HepG2 (cell line): ENCODE results near the gene KITLG. TPM values are rescaled to one million over a fixed set of nuclear protein-coding genes. Genes with fewer than 3 reads are reported as not detected.
"Not testable (repeated sequence)": the region's sequence is repeated elsewhere in the genome, so short reads cannot be mapped to it uniquely, and the experiment has no call there.

ENCODE experiments used
- ATF7-NPFF ChIP-seq: sonication (generic); formaldehyde crosslinking; IDR thresholded peaks from 2 replicates; pipeline ENCODE4 v1.8.1; 2023; ENCODE audit warnings: mild to moderate bottlenecking, low read depth, missing genetic modification reagents, moderate library complexity
- BORCS8-MEF2B ChIP-seq: sonication (generic); formaldehyde crosslinking; IDR thresholded peaks from 2 replicates; pipeline ENCODE4 v1.8.0; 2022; ENCODE audit warnings: mild to moderate bottlenecking, missing genetic modification reagents
- DRAP1 ChIP-seq: IDR thresholded peaks from 2 replicates; pipeline ENCODE4 v1.6.1; 2016; ENCODE audit warnings: missing genetic modification reagents, missing compliant biosample characterization
- E2F1 ChIP-seq: sonication (generic); formaldehyde crosslinking; IDR thresholded peaks from 2 replicates; pipeline ENCODE4 v1.5.0; 2020; ENCODE audit warnings: missing genetic modification reagents
- EED ChIP-seq: sonication (generic); formaldehyde crosslinking; IDR thresholded peaks from 2 replicates; pipeline ENCODE4 v1.5.0; 2020; ENCODE audit warnings: mild to moderate bottlenecking, missing genetic modification reagents
- FOXA1 ChIP-seq, 2 experiments: fragments of 450-650 bp in 1 of 2; sonication (generic) in 1 of 2; formaldehyde crosslinking in 1 of 2; IDR thresholded peaks; 2 replicates each; pipeline versions ENCODE4 v1.4.0 to v1.6.1; 2016 to 2020; ENCODE audit warnings: missing genetic modification reagents in 1 of 2
- HDAC2 ChIP-seq: sonication (generic); formaldehyde crosslinking; IDR thresholded peaks from 2 replicates; pipeline ENCODE4 v1.4.0; 2020; ENCODE audit warnings: missing genetic modification reagents
- KDM2A ChIP-seq: sonication (generic); formaldehyde crosslinking; IDR thresholded peaks from 2 replicates; pipeline ENCODE4 v1.4.0; 2020; ENCODE audit warnings: low read depth, missing genetic modification reagents, borderline replicate concordance
- MTA1 ChIP-seq: sonication (generic); formaldehyde crosslinking; IDR thresholded peaks from 2 replicates; pipeline ENCODE4 v1.4.0; 2020; ENCODE audit warnings: missing genetic modification reagents, mild to moderate bottlenecking, borderline replicate concordance
- RARA ChIP-seq: IDR thresholded peaks from 2 replicates; pipeline ENCODE4 v1.6.1; 2016; ENCODE audit warnings: missing genetic modification reagents, missing compliant biosample characterization
- RERE ChIP-seq: IDR thresholded peaks from 2 replicates; pipeline ENCODE4 v1.6.1; 2016; ENCODE audit warnings: low read depth, missing genetic modification reagents, missing compliant biosample characterization
- RXRB ChIP-seq: IDR thresholded peaks from 2 replicates; pipeline ENCODE4 v1.6.1; 2016; ENCODE audit warnings: borderline replicate concordance, missing genetic modification reagents, missing compliant biosample characterization
- SOX13 ChIP-seq, 3 experiments: fragments of 450-650 bp in 1 of 3; sonication (generic) in 1 of 3; formaldehyde crosslinking in 1 of 3; IDR thresholded peaks in 2 of 3; conservative IDR thresholded peaks in 1 of 3; 2 replicates each; pipeline versions ENCODE4 v1.5.0 to v1.6.1; 2016 to 2020; ENCODE audit warnings: antibody characterized with exemption in 1 of 3, mild to moderate bottlenecking in 1 of 3, missing compliant biosample characterization in 1 of 3, missing genetic modification reagents in 1 of 3, moderate library complexity in 1 of 3
- SP5 ChIP-seq: IDR thresholded peaks from 2 replicates; pipeline ENCODE4 v1.6.1; 2016; ENCODE audit warnings: low read depth, borderline replicate concordance
- TBX2 ChIP-seq: sonication (generic); formaldehyde crosslinking; IDR thresholded peaks from 2 replicates; pipeline ENCODE4 v1.5.0; 2020; ENCODE audit warnings: missing genetic modification reagents, mild to moderate bottlenecking, borderline replicate concordance
- TFDP1 ChIP-seq: IDR thresholded peaks from 2 replicates; pipeline ENCODE4 v1.6.1; 2016; ENCODE audit warnings: missing compliant biosample characterization, missing genetic modification reagents, borderline replicate concordance
- ZHX1 ChIP-seq: sonication (generic); formaldehyde crosslinking; IDR thresholded peaks from 2 replicates; pipeline ENCODE4 v1.8.1; 2022; ENCODE audit warnings: low read depth, mild to moderate bottlenecking, missing genetic modification reagents
- polyA plus RNA-seq, 8 experiments: library from polyadenylated mRNA; depleted of rRNA in 3 of 8; stranded (reverse) in 7 of 8; unstranded in 1 of 8; fragments of >200 nt; fragmentation: Illumina TruSeq in 4 of 8; extraction: Trizol in 4 of 8; gene quantifications; 2 replicates each; pipeline versions ENCODE4 v1.2.1 to v1.2.3, GENCODE V29; 2011 to 2016; ENCODE audit warnings: low read depth in 4 of 8, missing spikeins in 1 of 8, mixed read lengths in 1 of 8; ENCODE audit not compliant: insufficient read depth in 1 of 8
- total RNA-seq, 5 experiments: library from RNA; depleted of rRNA; stranded (reverse); fragments of >200 nt; fragmentation: Illumina TruSeq; extraction: Trizol; gene quantifications; 2 replicates each; pipeline ENCODE4 v1.2.3, GENCODE V29; 2016; ENCODE audit warnings: low read depth in 1 of 5

Gene KITLG
- total and polyA plus RNA-seq, 2 of the 13 experiments (the other 11 are each of a cell fraction or from before 2014, with no cell fraction given): 0.66 to 4.3 TPM

- TF ChIP-seq RARA (CRISPR knock-in tag) (peak; percentile 21; the same call in 1 of the 2 replicates), ZHX1 (peak; percentile 86; the same call in 1 of the 2 replicates), ATF7-NPFF (CRISPR knock-in tag) (peak; percentile 61; the same call in 1 of the 2 replicates), HDAC2 (CRISPR knock-in tag) (peak; percentile 30; the same call in 1 of the 2 replicates), RXRB (CRISPR knock-in tag) (peak; percentile 14; the same call in 1 of the 2 replicates), KDM2A (CRISPR knock-in tag) (peak; percentile 32; the same call in 1 of the 2 replicates), TFDP1 (CRISPR knock-in tag) (peak; percentile 69; the same call in 1 of the 2 replicates), TBX2 (CRISPR knock-in tag) (peak; percentile 47), FOXA1 (CRISPR knock-in tag; IDR thresholded peaks at IDR 0.05) (peak; percentile 92), SP5 (CRISPR knock-in tag) (peak; percentile 87), RERE (CRISPR knock-in tag) (0 out of 2 replicates have a peak, but pooled peaks have one; percentile 20), SOX13 (CRISPR knock-in tag; conservative IDR thresholded peaks at IDR 0.05 in 1 of 2, IDR thresholded peaks at IDR 0.05 in 1 of 2) (peak in 1 of 2 experiments; percentile 42; a peak in 2 of 4 replicates), EED (CRISPR knock-in tag) (0 out of 2 replicates have a peak, but pooled peaks have one; percentile 40), E2F1 (0 out of 2 replicates have a peak, but pooled peaks have one; percentile 54), MTA1 (CRISPR knock-in tag) (peak; percentile 47; the same call in 1 of the 2 replicates), DRAP1 (0 out of 2 replicates have a peak, but pooled peaks have one; percentile 15), BORCS8-MEF2B (CRISPR knock-in tag) (peak; percentile 46; the same call in 1 of the 2 replicates)
- not testable (repeated sequence) for TF ChIP-seq FOXA1, SOX13 (IDR thresholded peaks at IDR 0.05)
Measured at GRCh38 chr12:88466708-88467107, 113.6 kb downstream of the KITLG start (continued).
